T-helper 2 cell (primary cell): ENCODE data around the gene LRP1B.
"Not testable (repeated sequence)": the region's sequence is repeated elsewhere in the genome, so short reads cannot be mapped to it uniquely, and the experiment has no call there.

Experiments used
- DNase-seq, 5 experiments: peaks; one replicate each; pipeline versions ENCODE4 v3.0.0 to v3.0.0-alpha.2; 2012 to 2022

LRP1B gene

DNA sequence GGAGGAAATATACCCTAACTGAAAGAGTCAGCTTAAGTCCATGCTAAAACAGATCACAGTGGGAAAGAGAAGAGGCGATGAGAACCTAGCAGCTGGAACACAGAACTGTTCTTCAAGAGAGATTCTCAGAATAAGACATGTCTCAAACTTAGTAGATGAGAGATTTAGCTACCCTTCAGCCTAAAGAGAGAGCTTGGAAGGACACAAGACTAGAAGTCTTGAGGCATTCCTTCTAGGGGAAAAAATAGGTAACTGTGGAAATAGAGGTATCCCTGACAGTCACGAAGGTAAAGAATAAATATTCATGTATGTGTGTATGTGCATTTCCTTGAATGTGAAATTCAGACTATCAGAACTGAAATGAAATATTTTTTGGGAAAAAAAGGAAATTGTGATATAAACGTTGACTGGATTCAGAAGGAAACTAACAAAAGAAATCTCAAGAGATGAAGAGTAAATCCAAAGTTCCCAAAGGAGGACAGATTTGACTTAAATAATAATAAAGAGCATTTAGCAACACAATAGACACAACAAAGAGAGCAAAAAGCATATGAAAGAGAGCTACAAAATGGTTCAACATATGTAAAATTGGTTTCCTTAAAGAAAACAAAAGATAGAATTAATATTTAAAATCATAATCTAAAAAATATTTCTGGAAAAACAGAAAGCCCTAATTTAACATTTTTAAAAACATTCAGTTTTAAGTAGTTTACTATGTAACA is 258.7 kb downstream of the LRP1B start:
- DNase-seq = no peak

DNA sequence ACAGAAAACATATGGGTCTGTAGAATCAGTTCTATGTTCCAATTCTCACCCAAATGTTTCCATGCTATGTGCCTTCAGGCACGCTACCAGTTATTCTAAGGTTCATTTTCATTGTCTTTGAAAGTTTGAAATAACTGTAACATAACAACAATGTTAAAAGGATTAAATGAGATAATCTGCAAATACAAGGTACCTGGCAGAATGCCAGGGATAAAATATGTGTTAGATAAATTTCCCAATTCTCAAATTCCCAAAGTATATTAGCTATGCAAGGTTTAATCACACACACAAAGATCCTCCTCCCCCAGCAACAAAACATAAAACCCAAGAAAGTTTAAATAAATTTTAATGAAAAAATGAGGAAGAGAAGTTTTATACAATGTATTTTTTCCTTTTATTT is 261.2 kb downstream of the LRP1B start:
- no peak for DNase-seq

DNA sequence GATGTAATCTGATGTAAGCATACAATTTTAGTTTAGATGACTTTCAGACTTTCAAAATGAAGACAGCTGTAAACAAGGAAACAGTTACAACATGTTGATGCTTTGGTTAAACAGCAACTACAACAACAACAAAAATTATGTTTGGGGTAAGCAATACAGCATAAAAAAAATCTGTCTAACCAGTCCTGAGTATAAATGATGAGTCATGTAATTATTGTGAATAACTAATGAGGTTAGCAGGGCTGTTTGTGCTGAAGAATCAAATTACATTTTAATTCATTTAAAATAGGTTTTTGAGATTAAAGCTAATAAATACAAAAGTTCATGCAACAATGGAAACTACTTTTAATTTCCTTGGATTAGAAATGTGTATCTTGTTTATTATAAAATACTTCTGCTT is 266.9 kb downstream of the LRP1B start:
- no peak for DNase-seq

DNA sequence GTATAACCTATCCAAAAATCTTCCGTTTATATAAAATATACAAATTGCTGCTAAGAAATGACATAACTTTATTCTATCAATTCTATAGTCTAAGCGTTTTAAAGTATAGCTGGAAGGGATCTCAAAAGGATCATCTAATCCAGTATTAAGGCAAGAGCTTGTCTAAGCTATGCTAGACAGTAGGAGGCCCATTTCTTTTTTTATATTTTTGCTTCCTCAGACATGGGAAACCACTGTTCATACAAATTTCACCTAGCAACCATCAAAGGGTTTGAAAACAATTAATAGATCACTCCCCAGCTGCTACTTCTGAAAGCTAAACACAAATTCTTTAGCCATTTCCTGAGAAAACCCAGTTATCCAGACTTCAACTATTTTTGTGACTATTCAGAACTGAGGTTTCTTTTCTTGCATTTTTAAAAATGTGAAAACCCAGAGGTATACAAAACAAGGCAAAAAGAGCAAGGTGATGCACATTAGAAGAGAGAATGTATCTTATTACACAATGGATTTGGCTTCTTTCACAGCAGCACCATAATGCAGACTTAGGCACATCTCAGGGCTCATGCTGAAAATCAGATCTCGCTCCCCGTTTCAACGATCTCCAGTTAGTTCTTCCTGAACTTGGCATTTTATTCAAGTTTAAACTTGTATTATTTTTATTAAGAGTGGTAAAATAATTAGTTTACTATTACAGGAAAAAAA is 274.4 kb downstream of the LRP1B start:
- DNase-seq = no peak

DNA sequence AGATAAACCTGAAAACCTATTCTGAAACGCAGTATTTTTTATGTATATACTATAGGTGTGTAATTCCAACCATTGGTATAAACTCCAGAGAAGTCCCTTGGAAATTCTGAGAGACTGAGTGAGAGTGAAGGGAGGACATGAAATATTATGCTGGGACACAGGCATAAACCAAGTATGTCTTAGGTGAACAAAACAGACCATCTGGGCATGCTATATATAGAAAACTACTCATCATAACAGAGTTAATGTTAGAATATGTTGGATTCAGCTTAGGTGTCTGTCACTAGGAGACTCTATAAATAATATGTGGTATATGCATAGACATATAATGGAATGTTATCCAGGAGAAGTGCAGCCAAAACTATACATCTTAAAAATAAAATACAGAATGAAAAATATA is 282.6 kb downstream of the LRP1B start:
- DNase-seq = no peak

DNA sequence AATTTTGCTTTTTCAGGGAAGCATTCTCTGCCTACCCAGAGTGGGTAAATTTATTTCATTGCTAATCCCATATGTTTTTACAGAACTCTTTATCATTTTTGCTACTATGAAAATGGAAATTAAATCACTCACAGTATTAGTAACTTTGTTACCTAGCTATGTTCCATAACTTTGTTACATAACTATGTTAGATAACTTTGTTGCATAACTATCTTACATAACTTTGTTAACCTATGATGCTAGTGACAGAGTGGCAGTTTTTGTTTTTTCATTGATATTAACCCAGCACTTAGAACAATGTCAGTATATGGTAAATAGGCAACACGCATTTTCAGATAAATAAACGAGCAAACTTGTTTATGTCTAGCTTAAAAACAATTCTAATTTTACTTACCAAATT is 286.6 kb downstream of the LRP1B start:
- no peak for DNase-seq

DNA sequence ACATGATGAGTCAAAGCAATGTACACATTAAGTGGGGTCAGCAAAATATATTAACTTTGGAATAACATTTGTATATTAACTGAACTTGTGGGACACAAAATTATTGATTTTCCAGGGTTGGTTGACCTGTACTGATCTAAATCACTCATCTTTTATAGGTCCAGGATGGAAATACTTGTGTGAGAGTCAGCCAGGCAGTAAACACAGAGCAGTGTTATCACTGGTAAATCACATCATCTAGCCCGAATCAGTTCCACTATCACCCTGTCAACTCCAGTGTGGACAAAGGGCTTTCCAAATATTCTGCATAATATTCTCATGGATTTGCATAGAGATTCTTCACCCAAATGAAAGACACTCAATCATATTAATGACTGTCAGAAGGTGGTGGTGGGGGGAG is 295.7 kb downstream of the LRP1B start:
- no peak for DNase-seq

DNA sequence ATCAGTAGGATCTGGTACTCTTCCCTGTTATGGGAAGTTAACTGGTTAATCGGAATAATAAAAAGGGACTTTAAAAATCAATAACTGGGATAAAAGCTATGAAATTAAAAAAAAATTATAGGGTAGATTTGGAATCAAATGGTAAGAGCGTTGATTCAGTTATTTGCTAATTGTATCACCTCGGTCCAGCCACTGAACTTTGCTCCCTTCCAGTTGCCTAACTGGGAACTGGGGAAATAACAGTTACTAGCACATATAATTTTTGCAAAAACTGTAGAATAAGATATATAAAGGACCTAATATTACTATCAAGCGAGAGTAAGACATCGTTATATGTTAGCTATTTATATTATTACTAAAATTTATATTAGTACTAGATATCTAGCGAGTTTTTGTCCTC is 302.1 kb downstream of the LRP1B start:
- no peak for DNase-seq

DNA sequence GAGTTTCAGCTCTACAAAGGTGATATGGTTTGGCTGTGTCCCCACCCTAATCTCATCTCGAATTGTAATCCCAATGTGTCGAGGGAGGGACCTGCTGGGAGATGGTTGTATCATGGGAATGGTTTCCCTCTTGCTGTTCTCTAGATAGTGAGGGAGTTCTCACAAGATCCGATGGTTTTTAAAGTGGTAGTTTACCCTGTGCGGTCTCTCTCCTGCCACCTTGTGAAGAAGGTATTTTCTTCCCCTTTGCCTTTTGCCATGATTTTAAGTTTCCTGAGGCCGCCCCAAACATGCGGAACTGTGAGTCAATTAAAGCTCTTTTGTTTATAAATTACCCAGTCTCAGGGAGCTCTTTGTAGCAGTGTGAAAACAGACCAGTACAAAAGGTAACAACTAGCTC is 306.0 kb downstream of the LRP1B start:
- no peak for DNase-seq

DNA sequence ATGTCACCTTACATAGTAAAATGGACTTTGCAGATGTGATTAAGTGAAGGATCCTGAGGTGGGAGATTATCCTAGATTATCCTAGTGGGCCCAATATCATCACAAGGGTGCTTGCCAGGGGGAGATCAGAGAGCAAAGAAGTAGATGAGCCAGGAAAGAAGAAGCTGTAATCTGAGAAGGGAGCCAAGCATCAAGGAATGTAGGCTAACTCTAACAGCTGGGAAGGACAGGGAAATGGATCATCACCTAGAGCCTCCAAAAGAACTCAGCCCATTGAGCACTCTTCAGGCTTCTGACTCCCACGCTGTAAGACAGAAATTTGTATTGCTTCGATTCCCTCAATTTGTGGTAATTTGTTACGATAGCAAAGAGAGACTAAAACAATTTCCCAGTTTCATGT is 309.9 kb downstream of the LRP1B start:
- DNase-seq = no peak

DNA sequence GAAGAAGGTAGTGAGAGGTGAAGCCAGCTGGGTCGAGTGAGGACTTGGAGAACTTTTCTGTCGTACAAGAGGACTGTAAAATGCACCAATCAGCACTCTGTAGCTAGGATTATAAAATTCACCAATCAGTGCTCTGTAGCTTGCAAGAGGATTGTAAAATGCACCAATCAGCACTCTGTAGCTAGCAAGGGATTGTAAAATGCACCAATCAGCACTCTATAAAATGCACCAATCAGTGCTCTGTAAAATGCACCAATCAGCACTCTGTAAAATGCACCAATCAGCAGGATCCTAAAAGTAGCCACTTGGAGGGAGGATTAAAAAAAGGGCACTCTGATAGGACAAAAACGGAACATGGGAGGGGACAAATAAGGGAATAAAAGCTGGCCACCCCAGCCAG is 315.5 kb downstream of the LRP1B start:
- DNase-seq = not testable (repeated sequence)

DNA sequence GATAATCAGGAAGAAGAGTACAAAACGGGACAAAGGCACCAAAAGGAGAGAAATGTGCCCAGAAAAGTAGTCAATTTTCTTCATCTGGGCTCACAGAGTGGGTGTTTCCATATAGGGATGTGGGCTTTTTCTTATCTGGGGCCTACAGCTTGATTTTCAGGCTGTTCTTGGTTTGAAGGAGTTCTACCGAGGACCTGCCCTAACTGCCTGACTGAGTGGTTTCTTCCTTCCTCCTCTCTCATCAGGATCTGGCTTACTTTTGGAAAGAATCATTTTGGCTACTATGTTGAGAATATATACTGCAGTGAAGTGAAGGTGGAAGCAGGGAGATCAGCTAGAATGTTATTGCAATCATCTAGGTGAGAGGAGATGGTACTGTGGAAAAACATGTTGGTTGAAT is 316.7 kb downstream of the LRP1B start:
- no peak for DNase-seq

DNA sequence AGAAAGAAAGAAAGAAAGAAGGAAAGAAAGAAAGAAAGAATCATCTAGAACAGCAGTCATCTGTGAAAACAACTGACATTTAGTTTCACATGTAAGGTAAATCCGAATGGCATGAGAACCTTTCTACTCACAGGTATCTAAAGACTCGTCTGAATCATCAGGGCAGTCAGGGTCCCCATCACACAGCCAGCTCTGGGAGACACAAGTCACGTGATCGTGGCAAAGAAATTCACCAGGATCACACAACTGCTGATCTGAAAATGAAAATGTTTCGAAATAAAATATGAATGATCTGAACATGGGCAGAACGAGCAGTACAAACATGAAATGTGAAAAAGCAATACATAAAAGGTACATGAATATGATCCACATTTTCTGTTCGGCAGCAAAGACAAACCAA is 320.7 kb downstream of the LRP1B start:
- DNase-seq = no peak

DNA sequence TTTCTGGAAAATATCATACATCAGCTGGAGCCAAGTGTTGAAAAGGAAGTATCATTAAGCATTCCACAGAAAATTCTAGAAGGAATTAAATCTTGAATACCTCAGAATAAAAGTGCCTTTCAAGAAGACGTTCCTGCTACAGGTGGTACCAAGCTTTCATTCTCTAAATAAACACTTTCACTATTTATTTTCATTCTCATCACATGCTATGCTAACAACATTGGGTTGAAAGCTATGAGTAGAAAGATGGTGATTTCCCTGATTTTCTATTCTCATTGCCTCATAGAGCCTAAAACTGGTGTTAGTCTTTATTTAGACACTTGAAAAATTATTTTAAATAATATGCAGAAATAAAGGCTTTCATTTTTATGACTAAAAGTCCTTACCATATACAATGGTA is 324.7 kb downstream of the LRP1B start:
- DNase-seq = no peak

DNA sequence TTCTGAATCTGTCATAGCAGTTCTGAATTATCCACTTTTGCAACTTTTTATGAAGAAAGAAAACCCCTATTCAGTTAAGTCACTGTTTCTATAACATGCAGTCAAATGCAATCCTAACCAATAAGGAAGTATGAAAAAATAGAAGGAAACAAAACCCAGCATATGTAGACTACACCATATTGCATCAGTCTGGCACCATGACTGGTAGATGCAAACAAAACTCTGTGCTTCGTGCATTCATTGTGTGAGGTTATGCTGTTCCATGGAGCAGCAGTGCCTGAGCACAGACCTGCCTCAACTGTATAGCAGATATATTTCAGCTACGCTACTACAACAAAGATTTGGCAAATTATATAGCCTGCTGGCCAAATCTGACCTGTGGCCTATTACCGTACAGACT is 325.5 kb downstream of the LRP1B start:
- no peak for DNase-seq

DNA sequence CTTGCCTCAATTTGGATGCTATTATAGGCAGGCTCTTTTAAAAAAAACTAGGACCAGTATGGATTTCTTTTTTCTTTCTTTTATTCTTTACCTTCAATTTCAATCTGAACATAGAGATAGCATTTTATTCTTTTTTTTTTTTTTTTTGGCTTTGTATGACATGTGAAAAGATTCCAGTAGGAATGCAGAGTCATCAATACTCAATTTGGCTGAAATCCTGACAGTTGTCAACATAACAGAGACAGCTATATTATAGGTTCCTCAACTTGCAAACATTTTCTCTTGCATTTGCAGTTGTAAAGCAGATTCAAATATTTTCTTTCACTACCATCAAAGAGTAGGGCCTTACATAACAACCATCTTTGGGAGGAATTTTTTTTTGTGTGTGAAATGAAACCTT is 334.4 kb downstream of the LRP1B start:
- DNase-seq = no peak

DNA sequence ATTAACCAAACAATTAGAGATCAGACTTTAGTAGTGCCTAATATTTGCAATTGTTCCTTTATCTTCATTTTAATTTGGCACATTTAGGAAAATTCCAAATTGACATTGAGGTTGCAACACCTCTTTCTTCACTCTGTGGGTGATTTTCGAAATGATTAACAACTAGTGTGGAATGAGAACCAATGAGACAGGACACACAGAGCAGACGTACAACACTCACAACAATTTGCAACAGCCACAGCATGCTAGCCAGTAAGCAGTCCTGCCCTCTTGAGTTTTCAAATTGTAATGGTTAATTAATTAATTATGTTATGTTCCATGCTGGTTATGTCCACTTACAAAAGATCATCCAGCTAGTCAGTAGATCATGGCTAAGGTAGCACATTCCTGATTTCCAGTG is 339.3 kb downstream of the LRP1B start:
- no peak for DNase-seq

DNA sequence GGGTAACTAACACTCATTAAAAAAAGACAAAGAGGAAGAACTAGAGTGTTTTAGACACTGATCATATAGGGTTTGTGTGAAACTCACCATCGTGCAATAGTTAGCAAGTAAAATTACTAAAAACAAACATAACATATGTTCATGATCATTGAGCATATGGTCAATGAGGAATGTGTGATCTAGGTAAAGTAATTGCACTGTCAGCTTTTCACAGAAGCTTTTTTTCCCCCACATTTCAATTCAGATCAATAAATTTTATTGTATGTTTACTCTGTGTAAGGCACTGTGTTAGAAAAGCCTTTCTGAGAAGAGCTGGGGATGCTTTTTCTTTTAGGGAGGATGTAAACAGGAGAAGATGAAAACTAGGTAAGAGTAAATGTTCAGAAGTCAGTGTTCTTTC is 348.2 kb downstream of the LRP1B start:
- no peak for DNase-seq

DNA sequence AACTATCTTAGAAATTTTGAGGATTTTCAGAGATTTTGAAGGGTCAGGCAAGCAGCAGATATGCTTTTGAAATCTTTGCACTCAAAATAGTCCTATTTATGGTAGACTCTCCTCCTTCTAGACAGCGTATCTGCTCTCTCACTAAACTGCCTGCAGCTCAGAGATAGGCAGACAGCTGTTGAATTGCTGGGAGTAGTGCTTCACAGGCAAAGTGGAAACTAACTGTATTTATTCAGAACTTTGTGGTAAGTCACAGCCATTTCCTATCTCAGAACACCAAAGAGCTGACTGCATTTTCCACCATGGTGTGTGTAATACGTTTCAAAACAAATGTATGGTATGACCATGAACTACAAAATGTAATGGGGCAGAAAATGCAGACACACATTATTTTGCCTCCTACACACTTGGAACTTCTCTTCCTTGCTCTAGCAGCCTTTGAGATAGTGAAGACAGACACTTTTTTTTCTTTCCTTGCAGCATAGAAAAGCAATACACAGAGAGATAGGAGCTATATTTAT is 352.4 kb downstream of the LRP1B start:
- DNase-seq = no peak

DNA sequence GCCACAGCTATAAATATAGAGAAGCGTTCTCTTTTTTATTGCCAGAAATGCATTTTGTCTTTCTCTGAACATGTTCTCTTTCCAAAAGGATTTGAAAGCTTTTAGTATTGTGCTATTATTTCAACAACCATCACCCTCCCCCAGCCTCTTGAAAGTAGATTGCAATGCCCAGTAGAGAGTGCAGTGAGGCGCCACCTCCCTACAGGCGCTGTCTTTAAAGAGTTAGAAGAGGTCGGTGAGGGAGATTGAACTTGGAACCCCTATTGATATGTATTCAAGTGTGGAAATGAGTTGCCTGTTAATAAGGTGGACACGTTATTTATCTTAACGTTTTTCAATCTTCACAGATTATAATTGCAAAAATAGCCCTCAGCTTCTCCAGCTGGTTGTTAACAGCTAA is 360.3 kb downstream of the LRP1B start:
- DNase-seq = no peak

DNA sequence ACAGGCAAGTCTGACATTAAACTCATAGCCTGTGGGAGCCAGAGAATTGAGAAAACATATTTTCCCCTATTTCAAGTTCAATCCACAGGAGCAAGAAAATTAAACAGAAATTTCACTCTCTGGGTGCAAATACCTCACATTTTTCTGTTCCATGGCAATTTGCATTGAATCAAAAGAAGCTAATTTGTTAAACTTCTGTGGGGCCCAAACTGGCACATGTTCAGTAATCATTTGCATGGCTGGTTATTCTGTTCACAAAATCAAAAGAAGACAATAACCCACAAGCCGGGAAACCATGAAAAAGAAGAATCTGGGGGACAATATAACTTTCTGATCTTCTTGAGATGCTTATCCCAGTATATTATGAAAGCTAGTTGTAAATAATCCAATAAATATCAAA is 363.1 kb downstream of the LRP1B start:
- no peak for DNase-seq

DNA sequence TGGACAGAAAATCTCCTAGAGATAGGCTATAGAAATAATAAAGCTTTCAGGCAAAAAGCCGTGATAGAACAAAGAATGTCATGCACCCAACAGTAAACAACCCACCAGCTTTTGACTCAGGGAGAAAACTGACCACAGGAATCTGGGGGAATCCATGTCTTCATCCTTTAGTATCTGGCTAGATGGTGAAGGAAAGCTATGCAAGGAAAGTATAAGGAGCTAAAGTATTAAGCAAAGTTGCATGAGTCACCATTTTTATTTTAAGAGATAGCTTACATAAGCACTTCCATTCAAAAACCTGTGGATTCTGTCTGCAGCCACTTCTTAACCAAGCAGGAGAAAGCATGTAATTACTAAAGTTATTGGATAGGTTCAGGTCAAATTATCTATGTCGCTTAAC is 363.8 kb downstream of the LRP1B start:
- DNase-seq = no peak

DNA sequence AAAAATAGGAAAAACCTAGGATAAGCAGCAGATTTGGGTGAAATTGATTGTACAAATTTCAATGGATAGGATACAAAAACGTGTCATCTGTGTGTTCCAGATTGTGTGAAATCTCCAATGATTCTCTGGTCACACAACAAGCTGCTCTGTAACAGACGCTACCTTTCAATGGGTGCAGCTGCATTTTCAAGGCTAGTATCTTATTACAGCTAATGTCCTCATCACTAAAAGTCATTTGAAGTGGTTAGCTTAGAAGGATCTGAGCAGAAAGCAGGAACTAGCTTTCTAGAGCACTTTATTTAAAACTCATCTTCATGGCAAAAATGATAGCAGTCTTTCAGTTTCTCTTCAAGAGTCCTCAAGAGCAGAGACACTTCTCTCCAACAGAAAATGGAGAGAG is 364.6 kb downstream of the LRP1B start:
- no peak for DNase-seq

DNA sequence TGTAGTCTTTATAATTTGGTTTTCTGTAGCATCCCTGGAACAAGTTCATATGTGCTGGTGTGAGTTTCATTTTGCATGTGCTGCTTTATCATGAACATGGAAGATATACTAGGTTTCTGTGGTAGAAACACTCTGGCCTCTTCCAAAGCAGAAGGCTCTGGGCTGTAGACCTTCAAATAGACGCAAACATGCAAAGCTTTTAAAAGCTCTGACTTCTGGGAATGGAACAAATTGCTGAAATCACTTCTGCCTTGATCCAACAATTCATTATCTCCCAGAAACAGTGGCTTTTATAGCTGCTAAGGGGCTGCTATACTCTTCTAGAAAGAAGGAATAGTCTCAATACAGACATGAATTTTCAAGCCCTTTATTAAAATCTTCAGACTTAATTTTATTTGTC is 382.2 kb downstream of the LRP1B start:
- DNase-seq = no peak

DNA sequence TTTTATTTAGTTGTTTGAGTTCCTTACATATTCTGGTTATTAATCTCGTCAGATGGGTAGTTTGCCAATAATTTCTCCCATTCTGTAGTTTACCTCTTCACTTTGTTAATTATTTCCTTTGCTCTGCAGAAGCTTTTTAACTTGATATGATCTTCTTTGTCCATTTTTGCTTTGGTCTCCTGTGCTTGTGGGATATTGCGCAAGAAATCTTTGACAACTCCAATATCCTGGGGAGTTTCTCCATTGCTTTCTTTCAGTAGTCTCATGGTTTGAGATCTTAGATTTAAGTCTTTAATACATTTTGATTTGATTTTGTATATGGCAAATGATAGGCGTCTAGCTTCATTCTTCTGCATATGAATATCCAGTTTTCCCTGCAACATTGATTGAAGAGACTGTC is 389.2 kb downstream of the LRP1B start:
- DNase-seq = no peak
